NCI-H1930 (cell line): ENCODE results near the gene CTRB1.
"Not testable (repeated sequence)": the region's sequence is repeated elsewhere in the genome, so short reads cannot be mapped to it uniquely, and the experiment has no call there.

Source experiments
- DNase-seq, 2 experiments: peaks; one replicate each; lab custom pipeline; 2025; lab: John Stamatoyannopoulos, UW

Gene CTRB1

GRCh38 chr16:75226550-75227360 is 8.0 kb downstream of the CTRB1 start:
- no peak for DNase-seq

- no peak for DNase-seq
These were observed 8.8 kb downstream of the CTRB1 start for GRCh38 chr16:75227361-75228142.

DNA sequence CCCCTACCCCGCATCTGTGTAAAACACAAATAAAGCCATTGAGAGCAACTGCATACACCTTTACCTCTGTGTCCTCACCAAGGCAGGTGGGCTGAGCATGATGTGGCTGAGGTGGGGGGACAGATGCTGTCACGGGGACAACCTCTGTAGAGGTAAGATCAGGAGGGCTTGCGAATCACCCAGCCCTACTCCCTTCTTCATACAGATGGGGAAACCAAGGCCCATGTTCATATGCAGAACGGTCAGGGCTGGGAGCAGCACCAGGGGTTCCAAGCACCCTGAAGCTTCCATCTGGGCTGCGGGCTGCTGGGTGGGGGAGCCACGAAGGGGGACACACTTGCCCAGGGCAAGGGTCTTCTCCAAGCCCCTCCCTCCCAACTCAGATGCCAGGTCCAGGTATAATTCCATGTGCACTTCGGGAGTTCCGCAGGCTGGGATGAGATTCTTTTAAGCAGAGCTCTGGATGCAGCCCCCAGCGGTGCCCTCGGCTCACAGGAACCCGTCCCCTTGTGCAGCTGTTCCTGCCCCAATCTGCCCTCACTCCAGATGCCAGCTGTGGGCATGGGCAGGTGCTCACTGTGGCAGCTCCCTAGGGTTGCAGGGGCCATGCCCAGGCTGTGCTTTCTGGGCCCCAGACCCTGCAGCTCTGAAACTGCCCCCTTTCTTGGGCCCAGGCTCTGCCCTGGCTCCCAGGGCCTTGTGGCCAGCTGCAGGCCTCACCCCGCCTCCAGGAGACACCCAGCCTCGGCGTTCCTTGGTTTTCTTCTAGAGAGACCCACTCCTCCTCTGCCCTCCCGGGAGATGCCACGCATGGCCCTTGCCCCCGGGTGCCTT is 9.6 kb downstream of the CTRB1 start:
- no peak for DNase-seq

- no peak for DNase-seq
These were observed 10.6 kb downstream of the CTRB1 start for GRCh38 chr16:75229172-75230031.

DNA sequence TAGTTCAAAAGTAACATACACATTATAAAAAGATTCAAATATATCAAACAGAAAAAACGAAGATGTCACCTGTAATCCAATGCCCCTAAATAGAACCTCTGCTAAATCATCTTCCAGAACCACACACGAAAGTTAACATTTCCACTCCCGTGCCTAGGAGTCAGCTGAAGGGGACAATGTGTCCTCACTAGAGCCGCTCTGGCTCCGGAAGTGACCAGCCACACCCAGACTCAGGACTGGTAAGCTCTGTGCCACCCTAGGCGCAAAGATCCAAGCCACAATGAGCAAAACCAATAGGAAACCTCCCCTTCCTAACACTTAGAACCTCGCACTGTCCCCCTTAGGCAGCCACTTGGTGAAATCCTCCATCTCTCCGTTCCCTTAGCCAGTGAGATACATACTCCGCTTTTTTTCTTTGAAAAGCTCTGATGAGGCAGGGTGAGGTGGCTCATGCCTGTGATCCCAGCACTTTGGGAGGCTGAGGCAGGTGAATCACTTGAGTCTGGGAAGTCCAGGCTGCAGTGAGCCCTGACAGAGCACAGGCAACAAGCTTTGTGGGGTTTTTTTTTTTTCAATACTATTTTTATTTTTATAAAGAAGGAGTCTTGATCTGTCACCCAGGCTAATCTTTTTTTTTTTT is 11.8 kb downstream of the CTRB1 start:
- no peak for DNase-seq

DNA sequence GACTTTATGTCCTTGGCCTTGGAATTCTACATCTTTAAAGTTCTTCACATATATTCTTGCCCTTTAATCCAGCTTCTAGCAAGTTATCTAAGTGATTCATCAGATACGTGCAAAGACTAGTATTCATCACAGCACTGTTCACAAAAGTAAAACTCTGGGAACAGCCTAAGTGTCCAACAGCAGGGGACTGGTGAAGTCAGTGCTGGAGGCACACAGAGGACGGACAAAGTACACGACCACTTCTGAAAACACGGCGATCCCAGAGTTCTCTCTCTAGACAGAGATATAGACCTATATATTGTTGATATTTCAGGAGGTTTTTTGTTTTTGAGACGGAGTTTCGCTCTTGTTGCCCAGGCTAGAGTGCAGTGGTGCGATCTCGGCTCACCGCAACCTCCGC is 12.8 kb downstream of the CTRB1 start:
- no peak for DNase-seq

DNA sequence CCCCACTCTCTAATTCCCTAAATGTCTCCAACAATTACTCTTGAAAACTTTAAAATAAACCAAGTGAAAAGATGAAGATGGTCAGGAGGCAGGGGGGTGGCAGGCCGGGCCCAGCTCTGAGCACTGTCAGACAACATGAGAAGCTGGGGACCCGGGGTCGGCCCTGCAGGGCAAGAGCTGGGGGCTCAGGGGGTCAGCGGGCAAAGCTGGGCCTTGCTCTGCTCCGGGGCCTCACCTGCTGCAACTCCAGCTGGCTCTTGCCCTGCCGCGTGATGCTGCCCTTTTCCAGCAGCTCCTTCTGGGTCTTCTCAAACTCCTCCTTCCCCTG is 14.8 kb downstream of the CTRB1 start:
- DNase-seq: no peak

DNA sequence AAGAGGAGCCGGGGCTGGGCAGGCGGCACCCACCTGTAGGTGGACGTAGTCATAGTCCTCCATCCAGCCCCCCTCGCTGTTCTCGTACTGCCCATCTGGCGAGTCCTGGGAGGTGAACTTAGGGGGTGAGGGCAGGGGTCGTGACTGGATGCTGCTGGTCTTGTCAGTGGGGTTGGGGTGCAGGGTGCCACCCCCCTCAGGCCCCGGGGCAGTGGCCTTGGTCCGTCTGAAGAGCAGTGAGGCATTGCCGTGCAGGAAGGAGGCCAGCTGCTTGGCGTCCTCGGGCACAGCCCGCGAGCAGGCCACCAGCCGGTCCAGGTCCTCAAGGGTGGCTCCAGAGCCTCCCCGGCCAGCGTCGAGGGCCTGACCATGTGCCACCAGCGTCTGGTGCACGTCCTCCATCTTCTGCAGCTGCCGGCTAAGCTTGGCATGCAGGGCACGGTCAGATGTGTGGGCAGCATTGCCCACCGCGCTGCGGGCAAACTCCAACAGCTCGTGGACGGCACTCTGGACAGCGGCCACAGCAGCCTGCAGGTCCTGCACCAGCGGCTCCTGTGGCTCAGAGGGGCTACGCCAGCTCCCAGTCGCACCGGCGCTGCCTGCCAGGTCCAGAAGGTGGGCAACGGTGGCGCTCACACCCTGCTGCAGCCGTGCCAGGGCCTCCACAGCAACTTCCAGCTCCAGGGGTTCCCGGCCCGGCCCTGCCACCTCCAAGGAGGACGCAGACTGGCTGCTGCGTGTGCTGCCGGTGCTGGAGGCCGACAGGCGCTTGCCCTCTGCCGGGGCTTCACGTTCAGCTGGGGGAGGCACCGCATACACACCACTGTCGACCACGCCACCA is 16.3 kb downstream of the CTRB1 start:
- no peak for DNase-seq

DNA sequence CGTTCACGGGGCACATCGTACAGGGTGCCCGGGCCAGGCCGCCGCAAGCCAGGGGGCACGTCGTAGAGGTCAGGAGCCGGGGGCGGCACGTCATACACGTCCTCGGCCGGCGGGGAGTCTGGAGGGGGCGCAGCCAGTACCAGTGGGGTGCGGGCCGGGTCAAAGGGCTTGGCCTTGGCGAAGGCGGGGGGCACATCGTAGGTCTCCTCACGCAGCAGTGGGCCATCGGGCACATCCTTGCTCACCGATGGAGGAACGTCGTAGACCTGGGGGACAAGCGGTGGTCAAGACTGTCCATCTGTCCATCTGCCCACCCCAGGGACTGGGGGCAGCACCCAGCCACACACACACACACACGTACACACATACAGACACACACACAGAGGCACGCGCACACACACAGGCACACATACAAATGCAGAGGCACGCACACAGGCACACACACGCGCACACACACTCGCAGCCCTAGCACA is 17.0 kb downstream of the CTRB1 start:
- DNase-seq: no peak

DNA sequence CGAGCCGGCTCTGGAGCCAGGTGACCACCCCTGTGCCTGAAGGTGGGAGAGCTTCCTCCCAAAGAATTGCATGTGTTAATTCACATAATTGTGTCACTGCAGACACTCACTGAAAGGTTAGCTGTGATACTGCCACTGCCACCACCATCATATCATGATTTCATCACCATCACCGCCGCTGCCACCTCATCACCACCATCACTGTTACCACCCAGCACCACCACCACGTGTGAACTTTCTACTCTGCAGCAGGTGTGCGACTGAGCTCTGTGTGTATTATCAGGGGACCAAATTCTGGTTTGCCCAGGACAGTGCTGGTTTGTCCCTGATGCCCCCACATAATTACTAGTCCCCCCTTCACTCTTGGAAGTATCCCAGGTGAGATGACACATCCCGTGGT is 17.4 kb downstream of the CTRB1 start:
- no peak for DNase-seq

DNA sequence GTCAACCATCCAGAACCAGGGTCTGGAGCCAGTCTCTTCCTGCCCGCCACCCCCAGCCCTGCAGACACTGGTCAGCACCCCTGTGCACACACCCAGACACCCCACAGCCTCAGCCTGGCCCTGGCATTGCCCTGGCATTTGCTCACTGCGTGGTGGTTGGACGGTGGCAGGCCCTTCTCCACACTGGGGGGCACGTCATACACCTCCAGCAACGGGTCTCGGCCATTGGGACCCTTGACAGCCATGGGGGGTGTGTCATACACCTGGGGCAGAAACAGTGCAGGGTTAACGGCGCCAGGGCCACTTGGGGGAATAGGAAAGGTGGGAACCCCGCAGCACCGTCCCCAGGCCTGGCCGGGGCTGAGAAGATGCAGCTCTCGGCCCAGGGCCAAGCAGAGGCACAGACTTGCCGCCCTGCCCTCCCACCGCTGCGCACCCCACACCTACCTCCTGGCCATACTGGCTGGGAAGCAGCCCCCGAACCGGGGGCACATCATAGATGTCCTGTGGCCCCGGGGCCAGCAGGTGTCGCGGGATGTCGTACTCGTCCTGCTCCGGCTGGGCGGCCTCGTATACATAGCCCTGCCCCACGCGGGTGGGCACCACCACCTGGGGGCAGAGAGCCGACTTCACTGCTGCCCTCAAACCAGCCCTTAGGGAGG is 18.1 kb downstream of the CTRB1 start:
- no peak for DNase-seq

DNA sequence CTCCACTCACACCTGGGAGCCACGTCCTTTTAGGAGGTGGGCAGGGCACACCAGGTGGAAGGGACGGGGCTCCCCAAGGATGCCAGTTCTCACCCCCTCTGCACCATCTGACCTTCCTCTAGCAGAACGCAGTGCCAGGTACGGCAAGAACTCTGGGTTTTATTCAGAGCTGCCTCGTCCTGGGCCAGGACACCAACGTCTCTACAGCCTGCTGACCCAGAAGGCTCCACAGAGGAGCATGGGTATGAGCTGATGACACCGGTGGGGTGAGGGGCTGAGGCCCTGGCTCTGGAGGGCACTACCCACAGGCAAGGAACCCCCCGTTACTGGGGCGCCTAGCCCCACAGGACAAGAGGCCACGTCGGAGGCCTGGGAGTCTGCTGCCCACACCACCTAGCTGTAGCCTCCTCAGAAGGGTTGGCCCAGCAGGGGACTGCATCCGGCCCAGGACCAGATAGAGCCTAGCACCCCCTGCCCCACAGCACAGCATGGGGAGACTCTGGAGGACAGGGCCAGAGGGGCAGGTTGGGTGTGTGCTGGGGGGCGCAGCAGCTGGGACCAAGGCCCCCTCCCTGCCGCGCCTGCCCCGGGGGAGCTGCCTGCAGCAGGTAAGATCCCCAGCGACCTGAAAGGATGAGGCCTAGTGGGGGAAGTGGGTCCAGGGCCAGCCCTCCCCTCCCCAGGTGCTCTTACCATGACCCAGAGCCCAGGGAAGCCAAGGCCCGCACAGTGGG is 18.8 kb downstream of the CTRB1 start:
- no peak for DNase-seq

- DNase-seq: no peak
These were observed 19.5 kb downstream of the CTRB1 start for GRCh38 chr16:75238132-75238852.

GRCh38 chr16:75238853-75239541 is 20.2 kb downstream of the CTRB1 start:
- DNase-seq: no peak

DNA sequence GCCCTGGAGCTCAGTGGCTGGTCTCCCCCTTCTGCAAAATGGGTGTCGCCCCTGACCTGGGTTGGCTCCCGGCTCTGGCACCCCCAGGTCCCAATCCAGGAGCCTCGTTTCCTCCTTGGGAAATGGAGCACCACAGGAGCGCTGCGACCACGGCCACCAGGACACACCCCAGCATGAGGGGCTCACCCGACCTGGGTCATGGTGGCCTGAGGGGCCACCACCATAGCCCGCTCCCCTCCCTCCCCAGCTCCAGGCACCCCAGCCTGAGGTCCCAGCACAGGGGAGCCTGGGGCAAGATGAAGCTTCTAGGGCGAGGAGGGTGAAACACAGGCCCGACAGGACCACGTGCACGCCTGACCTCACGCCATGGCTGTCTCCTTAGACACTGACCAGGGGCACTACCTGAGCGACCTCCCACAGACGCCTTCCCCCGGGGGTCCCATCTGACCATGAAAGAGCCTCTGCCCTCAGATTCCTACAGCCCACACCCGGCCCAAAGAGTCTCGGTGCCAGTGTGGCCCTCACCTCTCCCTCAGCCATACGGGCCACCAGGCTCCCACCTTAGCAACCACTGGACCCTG is 20.8 kb downstream of the CTRB1 start:
- no peak for DNase-seq

- not testable (repeated sequence) for DNase-seq
These were observed 21.8 kb downstream of the CTRB1 start for GRCh38 chr16:75240633-75241032.

GRCh38 chr16:75241412-75241811 is 22.6 kb downstream of the CTRB1 start:
- no peak for DNase-seq
